Activated CD4-positive, alpha-beta T cell treated with anti-CD3 and anti-CD28 coated beads, Interleukin-2, amount 50 U/mL, for 24 hours (primary cell): ENCODE measurements around the gene LGALS4.
A peak's percentile ranks its signal among the peaks of the same experiment; 100 is the strongest.
"Not testable (repeated sequence)": the region's sequence is repeated elsewhere in the genome, so short reads cannot be mapped to it uniquely, and the experiment has no call there.

Source experiments
- DNase-seq, 2 donors: peaks; one replicate each; pipeline ENCODE4 v3.0.0-alpha.2; 2020; ENCODE audit warnings: low read depth in 1 of 2, low spot score in 1 of 2

The LGALS4 gene

GRCh38 chr19:38771569-38771968 is 41.2 kb downstream of the LGALS4 start:
- not testable (repeated sequence) for DNase-seq

GRCh38 chr19:38770949-38771275 is 41.8 kb downstream of the LGALS4 start:
- DNase-seq, result not testable (repeated sequence)

GRCh38 chr19:38770228-38770948 is 42.4 kb downstream of the LGALS4 start:
- DNase-seq, result not testable (repeated sequence)

GRCh38 chr19:38769635-38770211 is 43.0 kb downstream of the LGALS4 start:
- DNase-seq, result peak; percentile 71 to 77

- DNase-seq, result no peak
Measured at GRCh38 chr19:38766276-38767047, 46.3 kb downstream of the LGALS4 start.

GRCh38 chr19:38765214-38765613 is 47.5 kb downstream of the LGALS4 start:
- DNase-seq, result no peak

GRCh38 chr19:38763795-38764220 is 48.9 kb downstream of the LGALS4 start:
- DNase-seq, result no peak

GRCh38 chr19:38761884-38762389 is 50.8 kb downstream of the LGALS4 start:
- not testable (repeated sequence) for DNase-seq

GRCh38 chr19:38760805-38761517 is 51.8 kb downstream of the LGALS4 start:
- DNase-seq, result not testable (repeated sequence)

- no peak for DNase-seq
Measured at GRCh38 chr19:38759590-38760003, 53.1 kb downstream of the LGALS4 start.

- DNase-seq, result not testable (repeated sequence)
Measured at GRCh38 chr19:38754196-38754595, 58.5 kb downstream of the LGALS4 start.

GRCh38 chr19:38753783-38754182 is 59.0 kb downstream of the LGALS4 start:
- not testable (repeated sequence) for DNase-seq
